Fibroblast of villous mesenchyme (primary cell): ENCODE data around the gene DRD4. TPM values are rescaled to one million over a fixed set of nuclear protein-coding genes. Genes with fewer than 3 reads are reported as not detected.
"Not testable (repeated sequence)": the region's sequence is repeated elsewhere in the genome, so short reads cannot be mapped to it uniquely, and the experiment has no call there.

ENCODE experiments used
- DNase-seq: peaks from one replicate; pipeline ENCODE4 v3.0.0-alpha.2; 2010; ENCODE audit warnings: low read depth
- H3K4me3 ChIP-seq: 2 replicates; pipeline ENCODE4 v1.5.1; 2011; ENCODE audit warnings: low read depth, mild to moderate bottlenecking, low read length
- CTCF ChIP-seq: IDR thresholded peaks from 2 replicates; pipeline ENCODE4 v1.5.1; 2012; ENCODE audit warnings: low read depth, mild to moderate bottlenecking, low read length; ENCODE audit not compliant: insufficient read depth
- total RNA-seq: library from RNA; depleted of rRNA; stranded (reverse); fragments of >200 nt; gene quantifications from 2 replicates; pipeline ENCODE4 v1.2.3, GENCODE V29; 2012

The DRD4 gene
- total RNA-seq, 1 donor = not detected

- no peak overlapping the region for H3K4me3 ChIP-seq
- no peak for TF ChIP-seq CTCF
- DNase-seq = no peak
Measured at GRCh38 chr11:680476-680875, 43.4 kb downstream of the DRD4 start.

- no peak for TF ChIP-seq CTCF
- no peak overlapping the region for H3K4me3 ChIP-seq
- DNase-seq = no peak
Measured at GRCh38 chr11:680970-681369, 43.9 kb downstream of the DRD4 start.

GRCh38 chr11:686451-687243 lies 49.6 kb downstream of the DRD4 start:
- H3K4me3 ChIP-seq = no peak overlapping the region
- no peak for TF ChIP-seq CTCF
- DNase-seq = no peak

- no peak for DNase-seq
- no peak for TF ChIP-seq CTCF
- no peak overlapping the region for H3K4me3 ChIP-seq
Measured at GRCh38 chr11:687751-688150, 50.7 kb downstream of the DRD4 start.

- H3K4me3 ChIP-seq = no peak overlapping the region
- no peak for TF ChIP-seq CTCF
- DNase-seq = no peak
Measured at GRCh38 chr11:688681-689080, 51.6 kb downstream of the DRD4 start.

GRCh38 chr11:689625-690024 lies 52.6 kb downstream of the DRD4 start:
- H3K4me3 ChIP-seq = no peak overlapping the region
- DNase-seq = no peak
- TF ChIP-seq CTCF = no peak

- DNase-seq, H3K4me3 ChIP-seq: not testable (repeated sequence)
Measured at GRCh38 chr11:690244-690643, 53.2 kb downstream of the DRD4 start.

Other genes with a start within 250 kb of the DRD4 start
- 2.2 and 2.6 TPM in 2 replicates for gene PKP3, start 243.1 kb upstream of the DRD4 start, total RNA-seq
- gene SIGIRR, start 222.3 kb upstream of the DRD4 start, total RNA-seq = 10.8 and 14.5 TPM in 2 replicates
- gene ANO9, start 195.3 kb upstream of the DRD4 start, total RNA-seq = not detected in 2 replicates
- 31.5 and 34.8 TPM in 2 replicates for gene PTDSS2, start 187.0 kb upstream of the DRD4 start, total RNA-seq
- 259 and 276 TPM in 2 replicates for gene RNH1, start 130.0 kb upstream of the DRD4 start, total RNA-seq
- 36.7 and 47.0 TPM in 2 replicates for gene HRAS, start 101.7 kb upstream of the DRD4 start, total RNA-seq
- gene LRRC56, start 99.7 kb upstream of the DRD4 start, total RNA-seq = 0.43 and 0.64 TPM in 2 replicates
- gene LMNTD2, start 76.5 kb upstream of the DRD4 start, total RNA-seq = 1.6 and 2.2 TPM in 2 replicates
- gene RASSF7, start 76.3 kb upstream of the DRD4 start, total RNA-seq = 14.2 and 15.5 TPM in 2 replicates
- 29.4 and 38.7 TPM in 2 replicates for gene PHRF1, start 60.8 kb upstream of the DRD4 start, total RNA-seq
- gene IRF7, start 21.3 kb upstream of the DRD4 start, total RNA-seq = 7.7 and 8.2 TPM in 2 replicates
- gene CDHR5, start 12.3 kb upstream of the DRD4 start, total RNA-seq = not detected in 2 replicates
- gene SCT, start 10.1 kb upstream of the DRD4 start, total RNA-seq = not detected in 2 replicates
- 33.7 and 33.8 TPM in 2 replicates for gene DEAF1, start 58.0 kb downstream of the DRD4 start, total RNA-seq
- gene TMEM80, start 58.5 kb downstream of the DRD4 start, total RNA-seq = 13.0 and 16.8 TPM in 2 replicates
- gene EPS8L2, start 69.0 kb downstream of the DRD4 start, total RNA-seq = 42.5 and 55.3 TPM in 2 replicates
- gene TALDO1, start 110.2 kb downstream of the DRD4 start, total RNA-seq = 142 and 148 TPM in 2 replicates
- 26.3 and 44.8 TPM in 2 replicates for gene GATD1, start 140.2 kb downstream of the DRD4 start, total RNA-seq
- 0.43 and 0.64 TPM in 2 replicates for gene CEND1, start 152.8 kb downstream of the DRD4 start, total RNA-seq
- gene SLC25A22, start 161.0 kb downstream of the DRD4 start, total RNA-seq = 12.6 and 16.8 TPM in 2 replicates
- gene PIDD1, start 168.0 kb downstream of the DRD4 start, total RNA-seq = 5.5 and 7.8 TPM in 2 replicates
- 220 and 278 TPM in 2 replicates for gene RPLP2, start 172.7 kb downstream of the DRD4 start, total RNA-seq
- 23.5 and 28.5 TPM in 2 replicates for gene PNPLA2, start 181.6 kb downstream of the DRD4 start, total RNA-seq
- gene CRACR2B, start 190.7 kb downstream of the DRD4 start, total RNA-seq = 0.43 and 0.97 TPM in 2 replicates
- 218 and 295 TPM in 2 replicates for gene CD151, start 195.7 kb downstream of the DRD4 start, total RNA-seq
- 92.4 and 120 TPM in 2 replicates for gene POLR2L, start 205.3 kb downstream of the DRD4 start, total RNA-seq
- gene TSPAN4, start 205.6 kb downstream of the DRD4 start, total RNA-seq = 113 and 126 TPM in 2 replicates